ENCODE measurements around the gene FBXO4. TPM values are rescaled to one million over a fixed set of nuclear protein-coding genes. Genes with fewer than 3 reads are reported as not detected.

The FBXO4 gene
- total and polyA plus RNA-seq, 2 experiments from 2014 or later: 0.63 to 0.74 TPM

DNA sequence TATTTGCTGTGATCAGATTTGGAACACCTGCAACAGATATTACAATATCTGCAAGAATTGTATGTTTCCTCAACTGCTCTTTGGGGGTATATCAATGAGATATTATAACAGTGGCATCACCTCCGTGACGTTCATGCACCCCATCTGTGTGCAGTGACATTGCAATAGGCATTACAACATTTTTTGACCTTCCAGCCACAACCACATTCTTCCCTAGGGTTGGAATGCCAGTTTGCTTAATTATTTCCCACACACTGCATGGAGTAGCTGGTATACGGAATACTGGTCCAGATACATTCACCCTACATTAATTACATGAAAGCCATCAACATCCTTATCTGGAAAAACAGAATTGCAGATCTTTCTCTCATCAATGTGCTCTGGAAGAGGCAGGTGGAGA lies 42.3 kb downstream of the FBXO4 start (continued):
- TF ChIP-seq, protein P1, sequence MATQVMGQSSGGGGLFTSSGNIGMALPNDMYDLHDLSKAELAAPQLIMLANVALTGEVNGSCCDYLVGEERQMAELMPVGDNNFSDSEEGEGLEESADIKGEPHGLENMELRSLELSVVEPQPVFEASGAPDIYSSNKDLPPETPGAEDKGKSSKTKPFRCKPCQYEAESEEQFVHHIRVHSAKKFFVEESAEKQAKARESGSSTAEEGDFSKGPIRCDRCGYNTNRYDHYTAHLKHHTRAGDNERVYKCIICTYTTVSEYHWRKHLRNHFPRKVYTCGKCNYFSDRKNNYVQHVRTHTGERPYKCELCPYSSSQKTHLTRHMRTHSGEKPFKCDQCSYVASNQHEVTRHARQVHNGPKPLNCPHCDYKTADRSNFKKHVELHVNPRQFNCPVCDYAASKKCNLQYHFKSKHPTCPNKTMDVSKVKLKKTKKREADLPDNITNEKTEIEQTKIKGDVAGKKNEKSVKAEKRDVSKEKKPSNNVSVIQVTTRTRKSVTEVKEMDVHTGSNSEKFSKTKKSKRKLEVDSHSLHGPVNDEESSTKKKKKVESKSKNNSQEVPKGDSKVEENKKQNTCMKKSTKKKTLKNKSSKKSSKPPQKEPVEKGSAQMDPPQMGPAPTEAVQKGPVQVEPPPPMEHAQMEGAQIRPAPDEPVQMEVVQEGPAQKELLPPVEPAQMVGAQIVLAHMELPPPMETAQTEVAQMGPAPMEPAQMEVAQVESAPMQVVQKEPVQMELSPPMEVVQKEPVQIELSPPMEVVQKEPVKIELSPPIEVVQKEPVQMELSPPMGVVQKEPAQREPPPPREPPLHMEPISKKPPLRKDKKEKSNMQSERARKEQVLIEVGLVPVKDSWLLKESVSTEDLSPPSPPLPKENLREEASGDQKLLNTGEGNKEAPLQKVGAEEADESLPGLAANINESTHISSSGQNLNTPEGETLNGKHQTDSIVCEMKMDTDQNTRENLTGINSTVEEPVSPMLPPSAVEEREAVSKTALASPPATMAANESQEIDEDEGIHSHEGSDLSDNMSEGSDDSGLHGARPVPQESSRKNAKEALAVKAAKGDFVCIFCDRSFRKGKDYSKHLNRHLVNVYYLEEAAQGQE (IDR thresholded peaks at IDR 0.05; ENCODE audit: unreplicated experiment): no peak
- TF ChIP-seq CREB1 (CRISPR knock-in tag; IDR thresholded peaks at IDR 0.05; ENCODE audit: low read depth): no peak

DNA sequence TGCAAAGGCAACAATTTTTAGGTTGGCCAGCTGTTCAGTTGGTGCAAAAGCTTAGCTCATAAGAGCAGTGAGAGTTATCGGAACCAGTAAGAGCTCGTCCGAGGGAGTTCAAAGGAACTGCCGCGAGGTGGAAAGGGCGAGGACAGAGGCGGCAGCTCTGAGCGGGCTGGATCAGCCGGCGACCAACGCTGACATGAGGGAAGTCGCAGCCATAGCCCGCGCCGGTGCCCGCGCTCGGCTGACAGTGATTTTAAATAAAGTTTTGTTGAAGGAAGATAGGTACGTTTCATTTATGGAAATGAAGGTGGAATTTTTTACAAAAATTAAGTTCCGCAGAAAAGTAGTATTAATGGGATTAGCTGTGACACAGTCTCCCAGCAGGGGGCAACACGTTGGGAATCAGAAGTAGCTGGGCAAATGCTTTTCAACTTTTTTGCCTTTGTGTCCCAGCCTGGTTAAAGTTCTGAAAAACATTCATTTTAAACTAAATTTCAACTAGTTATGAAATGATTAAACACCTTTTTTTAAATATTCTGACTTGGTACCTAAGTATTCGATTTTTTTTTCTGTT lies 43.2 kb downstream of the FBXO4 start:
- Mint-ChIP-seq H3K4me3 (no peak overlapping the region), H3K36me3 (ENCODE audit: low read depth) (peaks cover 15% of the 10 kb centered on the region; the same call in 1 of the 3 replicates), H3K27me3 (ENCODE audit: insufficient read depth, low read depth, poor library complexity) (peaks cover 2% of the 10 kb centered on the region), H3K27ac (no peak overlapping the region), H3K4me1 (no peaks in the 10 kb centered on the region), H3K9me3 (peaks cover 39% of the 10 kb centered on the region)
- Histone ChIP-seq H3K27ac (ENCODE audit: low read depth) (no peak overlapping the region), H2AFZ (no peak overlapping the region), H3K4me3 (no peak overlapping the region), H3K27me3 (ENCODE audit: insufficient read depth) (no peaks in the 10 kb centered on the region), H3K9me2 (ENCODE audit: insufficient read depth) (peaks cover 15% of the 10 kb centered on the region), H4K20me1 (replicated peaks; ENCODE audit: insufficient read depth) (no peaks in the 10 kb centered on the region), H3K4me1 (ENCODE audit: insufficient read depth) (no peaks in the 10 kb centered on the region), H3F3A (replicated peaks; ENCODE audit: low read depth) (no peaks in the 10 kb centered on the region), H3K4me2 (no peak overlapping the region), H3K79me2 (replicated peaks; ENCODE audit: insufficient read depth) (no peaks in the 10 kb centered on the region), H3K36me3 (ENCODE audit: insufficient read depth) (no peaks in the 10 kb centered on the region)
- ATAC-seq (no peak), DNase-seq (ENCODE audit: low spot score) (peak; percentile 5)
- no peak for TF ChIP-seq ZNF331 (CRISPR knock-in tag; IDR thresholded peaks at IDR 0.05; ENCODE audit: low read depth)
- TF ChIP-seq, protein P2, sequence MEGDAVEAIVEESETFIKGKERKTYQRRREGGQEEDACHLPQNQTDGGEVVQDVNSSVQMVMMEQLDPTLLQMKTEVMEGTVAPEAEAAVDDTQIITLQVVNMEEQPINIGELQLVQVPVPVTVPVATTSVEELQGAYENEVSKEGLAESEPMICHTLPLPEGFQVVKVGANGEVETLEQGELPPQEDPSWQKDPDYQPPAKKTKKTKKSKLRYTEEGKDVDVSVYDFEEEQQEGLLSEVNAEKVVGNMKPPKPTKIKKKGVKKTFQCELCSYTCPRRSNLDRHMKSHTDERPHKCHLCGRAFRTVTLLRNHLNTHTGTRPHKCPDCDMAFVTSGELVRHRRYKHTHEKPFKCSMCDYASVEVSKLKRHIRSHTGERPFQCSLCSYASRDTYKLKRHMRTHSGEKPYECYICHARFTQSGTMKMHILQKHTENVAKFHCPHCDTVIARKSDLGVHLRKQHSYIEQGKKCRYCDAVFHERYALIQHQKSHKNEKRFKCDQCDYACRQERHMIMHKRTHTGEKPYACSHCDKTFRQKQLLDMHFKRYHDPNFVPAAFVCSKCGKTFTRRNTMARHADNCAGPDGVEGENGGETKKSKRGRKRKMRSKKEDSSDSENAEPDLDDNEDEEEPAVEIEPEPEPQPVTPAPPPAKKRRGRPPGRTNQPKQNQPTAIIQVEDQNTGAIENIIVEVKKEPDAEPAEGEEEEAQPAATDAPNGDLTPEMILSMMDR (conservative IDR thresholded peaks at IDR 0.05; ENCODE audit: low read depth in 2 of 2): peak; percentile 10 to 26; a peak in 2 of 4 replicates

DNA sequence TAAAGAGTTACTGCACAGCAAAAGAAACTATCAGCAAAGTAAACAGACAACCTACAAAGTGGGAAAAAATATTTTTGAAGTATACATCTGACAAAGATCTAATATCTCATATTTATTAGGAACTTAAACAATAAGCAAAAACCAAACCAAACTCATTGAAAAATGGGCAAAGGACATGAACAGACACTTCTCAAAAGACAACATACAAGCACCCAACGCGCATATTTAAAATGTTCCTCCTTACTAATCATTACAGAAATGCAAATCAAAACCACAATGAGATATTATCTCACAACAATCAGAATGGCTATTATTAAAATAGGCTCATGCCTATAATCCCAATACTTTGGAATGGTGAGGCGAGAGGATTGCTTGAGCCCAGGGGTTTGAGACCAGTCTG lies 48.0 kb downstream of the FBXO4 start:
- peaks cover 3% of the 10 kb centered on the region for H3K27me3 Mint-ChIP-seq (ENCODE audit: insufficient read depth, low read depth, poor library complexity)
- H3F3A ChIP-seq (replicated peaks; ENCODE audit: low read depth): no peaks in the 10 kb centered on the region
- no peaks in the 10 kb centered on the region for H3K79me2 ChIP-seq (replicated peaks; ENCODE audit: insufficient read depth)
- no peaks in the 10 kb centered on the region for H3K36me3 ChIP-seq (ENCODE audit: insufficient read depth)
- no peak overlapping the region for H3K4me2 ChIP-seq
- H3K36me3 Mint-ChIP-seq (ENCODE audit: low read depth): peaks cover 10% of the 10 kb centered on the region; the same call in 1 of the 3 replicates
- H4K20me1 ChIP-seq (replicated peaks; ENCODE audit: insufficient read depth): no peaks in the 10 kb centered on the region
- H3K27ac Mint-ChIP-seq: no peak overlapping the region
- no peak overlapping the region for H3K27ac ChIP-seq (ENCODE audit: low read depth)
- TF ChIP-seq, protein P2 (conservative IDR thresholded peaks at IDR 0.05; ENCODE audit: low read depth in 2 of 2): no peak
- TF ChIP-seq ZNF331 (CRISPR knock-in tag; IDR thresholded peaks at IDR 0.05; ENCODE audit: low read depth) (no peak), EZH2 (IDR thresholded peaks at IDR 0.05; ENCODE audit: low read depth, unreplicated experiment) (no peak), NANOG (IDR thresholded peaks at IDR 0.05; ENCODE audit: borderline replicate concordance) (no peak)
- H3K4me1 Mint-ChIP-seq: no peaks in the 10 kb centered on the region
- no peak overlapping the region for H3K4me3 ChIP-seq
- H3K4me3 Mint-ChIP-seq: no peak overlapping the region
- DNase-seq (ENCODE audit: low spot score) (no peak), ATAC-seq (no peak)
- H3K27me3 ChIP-seq (ENCODE audit: insufficient read depth): no peaks in the 10 kb centered on the region
- H3K4me1 ChIP-seq (ENCODE audit: insufficient read depth): no peaks in the 10 kb centered on the region
- H3K9me2 ChIP-seq (ENCODE audit: insufficient read depth): no peaks in the 10 kb centered on the region
- H3K9me3 Mint-ChIP-seq: peaks cover 44% of the 10 kb centered on the region
- no peak overlapping the region for H2AFZ ChIP-seq

Data from GM23338 (cell line).